CD4-positive, alpha-beta T cell (primary cell): ENCODE results near the gene LAPTM5. TPM values are rescaled to one million over a fixed set of nuclear protein-coding genes. Genes with fewer than 3 reads are reported as not detected.

Experiments
- ATAC-seq: fragments of 200-7000 bp; cut with Tn5 transposase; one replicate; pipeline ENCODE4 v1.10.0; 2022; ENCODE audit warnings: mild to moderate bottlenecking; ENCODE audit not compliant: poor library complexity
- CTCF ChIA-PET: fragments of 350-600 bp; sonication (Branson Sonifier 250); formaldehyde crosslinking; loops from one replicate; lab custom pipeline; 2021; ENCODE audit warnings: antibody characterized with exemption, inconsistent platforms; lab: Charles Lee
- POLR2A ChIA-PET: fragments of 350-600 bp; sonication (Branson Sonifier 250); formaldehyde crosslinking; loops from one replicate; lab custom pipeline; 2021; ENCODE audit warnings: antibody characterized with exemption, inconsistent platforms; lab: Charles Lee
- DNase-seq, 14 experiments: peaks; one replicate each; pipeline ENCODE4 v3.0.0-alpha.2; 2013 to 2020; ENCODE audit warnings: mixed read lengths in 2 of 14
- H3K27ac ChIP-seq, 2 donors: one replicate each; pipeline versions ENCODE4 v1.5.1 to v1.7.0; 2013; ENCODE audit warnings: low read length in 2 of 2, low read depth in 1 of 2, mild to moderate bottlenecking in 1 of 2
- H3K27me3 ChIP-seq, 2 experiments: 1 replicate in 1 of 2; 2 replicates in 1 of 2; pipeline versions ENCODE4 v1.6.1 to v1.7.0; 2013; ENCODE audit warnings: low read length in 2 of 2, control low read depth in 1 of 2, mild to moderate bottlenecking in 1 of 2, moderate library complexity in 1 of 2; ENCODE audit not compliant: insufficient read depth in 2 of 2, control insufficient read depth in 1 of 2
- H3K36me3 ChIP-seq: one replicate; pipeline ENCODE4 v1.6.1; 2013; ENCODE audit warnings: low read length, control low read depth; ENCODE audit not compliant: insufficient read depth
- H3K4me1 ChIP-seq: one replicate; pipeline ENCODE4 v1.6.1; 2013; ENCODE audit warnings: low read length, control low read depth; ENCODE audit not compliant: insufficient read depth
- H3K4me3 ChIP-seq: one replicate; pipeline ENCODE4 v1.5.1; 2013; ENCODE audit warnings: mild to moderate bottlenecking, low read length, moderate library complexity
- H3K9me3 ChIP-seq, 2 experiments: 1 replicate in 1 of 2; 2 replicates in 1 of 2; pipeline versions ENCODE4 v1.6.1 to v1.7.0; 2013; ENCODE audit warnings: low read length in 2 of 2, mild to moderate bottlenecking in 2 of 2, control low read depth in 1 of 2, moderate library complexity in 1 of 2; ENCODE audit not compliant: control insufficient read depth in 1 of 2, insufficient read depth in 1 of 2
- H3K27ac Mint-ChIP-seq: one replicate; pipeline ENCODE4 v1.8.0; 2020; ENCODE audit warnings: mixed read lengths
- H3K27me3 Mint-ChIP-seq: one replicate; pipeline ENCODE4 v1.8.0; 2021; ENCODE audit warnings: mixed read lengths
- H3K36me3 Mint-ChIP-seq: one replicate; pipeline ENCODE4 v1.8.0; 2021; ENCODE audit warnings: low read depth, mixed read lengths
- H3K4me1 Mint-ChIP-seq: one replicate; pipeline ENCODE4 v1.8.0; 2021; ENCODE audit warnings: low read depth, mixed read lengths
- H3K4me3 Mint-ChIP-seq: one replicate; pipeline ENCODE4 v1.8.0; 2020; ENCODE audit warnings: mild to moderate bottlenecking, mixed read lengths
- H3K9me3 Mint-ChIP-seq: one replicate; pipeline ENCODE4 v1.8.0; 2020; ENCODE audit warnings: mixed read lengths
- CTCF ChIP-seq: fragments of 200-600 bp; IDR thresholded peaks from one replicate; pipeline ENCODE4 v1.8.0; 2022; ENCODE audit warnings: antibody characterized with exemption, mild to moderate bottlenecking
- intact Hi-C, 2 experiments: fragments of 100-400 bp; cut with DNase I in 1 of 2; cut with micrococcal nuclease in 1 of 2; formaldehyde crosslinking; loops; one replicate each; pipeline versions ENCODE4 v1.15.1 to v1.9.0; 2023 to 2025; cut with DNase I, micrococcal nuclease
- total RNA-seq, 174 experiments: library from RNA in 2 of 174; stranded (reverse) in 2 of 174; gene quantifications; one replicate each; pipeline ENCODE4 v1.2.3 and lab custom pipeline; 2021 to 2026

Gene LAPTM5
- total RNA-seq, 2 experiments from 2014 or later, result 625 to 642 TPM

- H3K4me1 Mint-ChIP-seq, result no peaks in the 10 kb centered on the region
- no peak overlapping the region for H3K27ac Mint-ChIP-seq
- H3K4me3 Mint-ChIP-seq, result no peak overlapping the region
- H3K4me3 ChIP-seq, result no peak overlapping the region
- H3K27me3 Mint-ChIP-seq, result peaks cover 8% of the 10 kb centered on the region
- intact Hi-C loops, result no loop called here
- ChIA-PET POLR2A (no interaction called here), CTCF (no interaction called here)
- no peaks in the 10 kb centered on the region for H3K9me3 Mint-ChIP-seq
- no peaks in the 10 kb centered on the region for H3K4me1 ChIP-seq
- ATAC-seq (no peak), DNase-seq (no peak)
- TF ChIP-seq CTCF, result no peak
- H3K27me3 ChIP-seq, result peaks cover 0 to 2% of the 10 kb centered on the region in 2 experiments
- no peaks in the 10 kb centered on the region for H3K36me3 Mint-ChIP-seq
- no peak overlapping the region for H3K27ac ChIP-seq
- H3K36me3 ChIP-seq, result no peaks in the 10 kb centered on the region
- H3K9me3 ChIP-seq, result no peaks in the 10 kb centered on the region
Observed at GRCh38 chr1:30692201-30692947, 65.2 kb downstream of the LAPTM5 start.

- no peak for TF ChIP-seq CTCF
- Mint-ChIP-seq H3K27ac (no peak overlapping the region), H3K4me1 (no peaks in the 10 kb centered on the region), H3K36me3 (no peaks in the 10 kb centered on the region), H3K9me3 (no peaks in the 10 kb centered on the region), H3K27me3 (peaks cover 16% of the 10 kb centered on the region), H3K4me3 (no peak overlapping the region)
- DNase-seq (no peak), ATAC-seq (no peak)
- intact Hi-C loops, result no loop called here
- H3K9me3 ChIP-seq, result no peaks in the 10 kb centered on the region
- CTCF ChIA-PET, result no interaction called here
- POLR2A ChIA-PET, result no interaction called here
- H3K4me1 ChIP-seq, result no peaks in the 10 kb centered on the region
- no peaks in the 10 kb centered on the region for H3K36me3 ChIP-seq
- no peak overlapping the region for H3K4me3 ChIP-seq
- H3K27ac ChIP-seq, result no peak overlapping the region
- H3K27me3 ChIP-seq, result peaks cover 5 to 6% of the 10 kb centered on the region in 2 experiments
Observed at GRCh38 chr1:30691480-30691879, 66.1 kb downstream of the LAPTM5 start.

GRCh38 chr1:30689901-30690645 lies 67.5 kb downstream of the LAPTM5 start:
- intact Hi-C loops, result no loop called here
- H3K27me3 ChIP-seq, result peaks cover 10 to 14% of the 10 kb centered on the region in 2 experiments
- DNase-seq (no peak), ATAC-seq (no peak)
- no peak overlapping the region for H3K27ac ChIP-seq
- peaks cover 5% of the 10 kb centered on the region for H3K4me1 ChIP-seq
- ChIA-PET POLR2A (no interaction called here), CTCF (interaction anchor here (0.7 kb wide), 1 partner anchor 947 kb away, joined by 4 read pairs; no protein-coding TSS in a partner anchor)
- H3K4me3 Mint-ChIP-seq, result no peak overlapping the region
- H3K9me3 ChIP-seq, result no peaks in the 10 kb centered on the region
- no peaks in the 10 kb centered on the region for H3K4me1 Mint-ChIP-seq
- no peak overlapping the region for H3K4me3 ChIP-seq
- no peak for TF ChIP-seq CTCF
- peaks cover 25% of the 10 kb centered on the region for H3K27me3 Mint-ChIP-seq
- no peaks in the 10 kb centered on the region for H3K36me3 Mint-ChIP-seq
- H3K27ac Mint-ChIP-seq, result no peak overlapping the region
- H3K9me3 Mint-ChIP-seq, result no peaks in the 10 kb centered on the region
- no peaks in the 10 kb centered on the region for H3K36me3 ChIP-seq
